Measurements from ENCODE around the gene CRIP3. TPM values are rescaled to one million over a fixed set of nuclear protein-coding genes. Genes with fewer than 3 reads are reported as not detected.

CRIP3 gene
- polyA plus RNA-seq, 3 donors: 1.2 to 12.8 (median 1.6) TPM

DNA sequence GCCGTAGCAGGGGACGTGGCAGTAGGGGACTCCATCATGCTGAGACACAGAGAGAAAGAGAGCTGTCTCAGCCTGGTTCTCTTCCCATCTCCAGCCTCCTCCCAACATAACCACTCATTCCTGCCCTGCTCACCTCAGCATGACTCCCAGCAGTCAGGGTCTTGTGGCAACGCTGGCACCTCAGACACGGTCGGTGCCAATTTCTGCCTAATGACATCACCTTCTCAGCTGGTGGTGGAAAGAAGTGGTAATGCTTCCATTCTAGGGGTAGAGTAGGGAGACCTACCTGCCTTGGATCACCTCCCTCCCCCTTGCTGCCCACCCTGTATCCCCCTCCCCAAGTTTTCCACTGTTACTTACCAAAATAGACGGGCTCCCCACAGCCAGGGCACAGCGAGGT, 2.5 kb downstream of the CRIP3 start:
- Histone ChIP-seq H3K4me3 (replicated peaks in 1 of 3; ENCODE audit: low read depth in 2 of 3, low read length in 3 of 3) (no peak overlapping the region), H3K4me2 (replicated peaks; ENCODE audit: extremely low read depth, low read length, poor library complexity, severe bottlenecking) (no peak overlapping the region), H3K27ac (ENCODE audit: low read depth in 1 of 2, low read length in 2 of 2) (no peak overlapping the region), H3K79me2 (ENCODE audit: insufficient read depth, low read length) (no peaks in the 10 kb centered on the region), H3K4me1 (ENCODE audit: control insufficient read depth in 1 of 2, insufficient read depth in 2 of 2, low read length in 2 of 2) (peaks cover 31 to 35% of the 10 kb centered on the region in 2 donors), H2AFZ (ENCODE audit: insufficient read depth, low read depth, low read length, poor library complexity, severe bottlenecking) (no peak overlapping the region), H4K20me1 (ENCODE audit: insufficient read depth, low read length) (no peaks in the 10 kb centered on the region), H3K36me3 (replicated peaks in 1 of 2; ENCODE audit: control insufficient read depth in 1 of 2, insufficient read depth in 2 of 2, low read length in 2 of 2) (no peaks in the 10 kb centered on the region), H3K9me3 (replicated peaks in 1 of 2; ENCODE audit: control insufficient read depth in 1 of 2, insufficient read depth in 1 of 2, low read length in 2 of 2) (no peaks in the 10 kb centered on the region), H3K9ac (ENCODE audit: insufficient read depth, low read length, poor library complexity, severe bottlenecking) (no peak overlapping the region), H3K27me3 (ENCODE audit: control insufficient read depth in 2 of 2, insufficient read depth in 2 of 2, low read length in 2 of 2) (no peaks in the 10 kb centered on the region)
- H3K4me3 Mint-ChIP-seq: no peak overlapping the region
- peaks cover 0 to 6% (median 0%) of the 10 kb centered on the region in 3 donors for H3K27me3 Mint-ChIP-seq (ENCODE audit: low read depth in 3 of 3)
- no peaks in the 10 kb centered on the region for H3K36me3 Mint-ChIP-seq
- 100% methylated on average over 2 of the region's 7 CpGs for WGBS (ENCODE audit: insufficient coverage)
- no peaks in the 10 kb centered on the region for H3K9me3 Mint-ChIP-seq
- H3K27ac Mint-ChIP-seq: no peak overlapping the region
- no peak for DNase-seq
- H3K4me1 Mint-ChIP-seq: peaks cover 35% of the 10 kb centered on the region
- TF ChIP-seq, protein P1, sequence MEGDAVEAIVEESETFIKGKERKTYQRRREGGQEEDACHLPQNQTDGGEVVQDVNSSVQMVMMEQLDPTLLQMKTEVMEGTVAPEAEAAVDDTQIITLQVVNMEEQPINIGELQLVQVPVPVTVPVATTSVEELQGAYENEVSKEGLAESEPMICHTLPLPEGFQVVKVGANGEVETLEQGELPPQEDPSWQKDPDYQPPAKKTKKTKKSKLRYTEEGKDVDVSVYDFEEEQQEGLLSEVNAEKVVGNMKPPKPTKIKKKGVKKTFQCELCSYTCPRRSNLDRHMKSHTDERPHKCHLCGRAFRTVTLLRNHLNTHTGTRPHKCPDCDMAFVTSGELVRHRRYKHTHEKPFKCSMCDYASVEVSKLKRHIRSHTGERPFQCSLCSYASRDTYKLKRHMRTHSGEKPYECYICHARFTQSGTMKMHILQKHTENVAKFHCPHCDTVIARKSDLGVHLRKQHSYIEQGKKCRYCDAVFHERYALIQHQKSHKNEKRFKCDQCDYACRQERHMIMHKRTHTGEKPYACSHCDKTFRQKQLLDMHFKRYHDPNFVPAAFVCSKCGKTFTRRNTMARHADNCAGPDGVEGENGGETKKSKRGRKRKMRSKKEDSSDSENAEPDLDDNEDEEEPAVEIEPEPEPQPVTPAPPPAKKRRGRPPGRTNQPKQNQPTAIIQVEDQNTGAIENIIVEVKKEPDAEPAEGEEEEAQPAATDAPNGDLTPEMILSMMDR (IDR thresholded peaks at IDR 0.05): no peak
- intact Hi-C loops (cut with micrococcal nuclease): no loop called here

DNA sequence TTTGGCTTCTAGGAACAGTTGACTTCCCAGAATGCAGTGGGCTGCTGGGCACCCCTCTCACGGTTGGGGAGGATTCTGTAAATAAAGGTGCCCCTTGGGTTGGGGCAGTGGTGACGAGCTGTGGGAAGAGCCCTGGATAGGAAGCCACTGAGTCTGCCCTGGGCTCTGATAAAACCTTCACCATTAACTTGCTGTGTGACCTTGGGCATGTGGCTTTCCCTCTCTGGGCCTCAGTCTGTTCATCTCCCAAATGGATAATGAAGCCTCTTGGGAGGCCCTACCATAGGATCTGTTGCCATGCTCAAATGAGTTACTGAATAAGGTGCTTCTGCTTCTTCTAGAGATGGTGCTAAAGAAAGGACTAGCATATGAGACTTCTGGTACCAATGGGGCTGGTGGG, 3.7 kb downstream of the CRIP3 start:
- H3K4me3 ChIP-seq (replicated peaks in 1 of 3; ENCODE audit: low read depth in 2 of 3, low read length in 3 of 3): no peak overlapping the region
- no peaks in the 10 kb centered on the region for H4K20me1 ChIP-seq (ENCODE audit: insufficient read depth, low read length)
- H3K27ac Mint-ChIP-seq: no peak overlapping the region
- H3K9me3 ChIP-seq (replicated peaks in 1 of 2; ENCODE audit: control insufficient read depth in 1 of 2, insufficient read depth in 1 of 2, low read length in 2 of 2): no peaks in the 10 kb centered on the region
- H3K36me3 Mint-ChIP-seq: no peaks in the 10 kb centered on the region
- no peak overlapping the region for H3K9ac ChIP-seq (ENCODE audit: insufficient read depth, low read length, poor library complexity, severe bottlenecking)
- no peaks in the 10 kb centered on the region for H3K9me3 Mint-ChIP-seq
- H3K27ac ChIP-seq (ENCODE audit: low read depth in 1 of 2, low read length in 2 of 2): no peak overlapping the region
- TF ChIP-seq, protein P1 (IDR thresholded peaks at IDR 0.05): no peak
- no peak overlapping the region for H3K4me3 Mint-ChIP-seq
- H3K79me2 ChIP-seq (ENCODE audit: insufficient read depth, low read length): no peaks in the 10 kb centered on the region
- DNase-seq: no peak
- WGBS (ENCODE audit: insufficient coverage): 92% methylated on average over 2 of the region's 2 CpGs
- H3K4me2 ChIP-seq (replicated peaks; ENCODE audit: extremely low read depth, low read length, poor library complexity, severe bottlenecking): no peak overlapping the region
- no peaks in the 10 kb centered on the region for H3K27me3 ChIP-seq (ENCODE audit: control insufficient read depth in 2 of 2, insufficient read depth in 2 of 2, low read length in 2 of 2)
- H3K4me1 Mint-ChIP-seq: peaks cover 26% of the 10 kb centered on the region
- H3K36me3 ChIP-seq (replicated peaks in 1 of 2; ENCODE audit: control insufficient read depth in 1 of 2, insufficient read depth in 2 of 2, low read length in 2 of 2): no peaks in the 10 kb centered on the region
- peaks cover 20 to 23% of the 10 kb centered on the region in 2 donors for H3K4me1 ChIP-seq (ENCODE audit: control insufficient read depth in 1 of 2, insufficient read depth in 2 of 2, low read length in 2 of 2)
- H3K27me3 Mint-ChIP-seq (ENCODE audit: low read depth in 3 of 3): peaks cover 2 to 11% (median 3%) of the 10 kb centered on the region in 3 donors
- intact Hi-C loops (cut with micrococcal nuclease): no loop called here
- H2AFZ ChIP-seq (ENCODE audit: insufficient read depth, low read depth, low read length, poor library complexity, severe bottlenecking): no peak overlapping the region

All from CD14-positive monocyte (primary cell).